OCI-LY1 (cell line): ENCODE results near the gene GARRE1.
"Not testable (repeated sequence)": the region's sequence is repeated elsewhere in the genome, so short reads cannot be mapped to it uniquely, and the experiment has no call there.

Experiments used
- H2AFZ ChIP-seq: fragments of 200-600 bp; sonication (generic), shearing (Covaris generic); 2 replicates; pipeline ENCODE4 v1.6.0; 2014; ENCODE audit warnings: antibody characterized with exemption, mild to moderate bottlenecking, low read length
- H3F3A ChIP-seq: fragments of 200-600 bp; sonication (generic), shearing (Covaris generic); 2 replicates; pipeline ENCODE4 v1.6.0; 2014; ENCODE audit warnings: mild to moderate bottlenecking, antibody characterized with exemption, low read length, moderate library complexity; ENCODE audit not compliant: insufficient read depth
- H3K27ac ChIP-seq: fragments of 200-600 bp; sonication (generic); 2 replicates; pipeline ENCODE4 v1.5.1; 2014; ENCODE audit warnings: low read length, mixed run types, mild to moderate bottlenecking, low read depth; ENCODE audit not compliant: poor library complexity, severe bottlenecking
- H3K27me3 ChIP-seq: fragments of 200-600 bp; sonication (generic); 2 replicates; pipeline ENCODE4 v1.6.0; 2014; ENCODE audit warnings: antibody characterized with exemption, mild to moderate bottlenecking, low read length, moderate library complexity; ENCODE audit not compliant: insufficient read depth
- H3K36me3 ChIP-seq: fragments of 200-600 bp; sonication (generic); 2 replicates; pipeline ENCODE4 v1.6.1; 2014; ENCODE audit warnings: mild to moderate bottlenecking, antibody characterized with exemption, low read length, moderate library complexity, mixed read lengths; ENCODE audit not compliant: insufficient read depth
- H3K4me1 ChIP-seq: fragments of 200-600 bp; sonication (generic); 2 replicates; pipeline ENCODE4 v1.5.1; 2014; ENCODE audit warnings: mild to moderate bottlenecking, low read length, moderate library complexity; ENCODE audit not compliant: insufficient read depth, severe bottlenecking
- H3K4me2 ChIP-seq: fragments of 200-600 bp; sonication (generic), shearing (Covaris generic); 2 replicates; pipeline ENCODE4 v1.6.1; 2014; ENCODE audit warnings: low read length
- H3K4me3 ChIP-seq: fragments of 200-600 bp; sonication (generic); 2 replicates; pipeline ENCODE4 v1.5.1; 2014; ENCODE audit warnings: low read length, low read depth, mild to moderate bottlenecking, mixed read lengths; ENCODE audit not compliant: poor library complexity, severe bottlenecking
- H3K79me2 ChIP-seq: fragments of 200-600 bp; shearing (Covaris generic); 2 replicates; pipeline ENCODE4 v1.6.1; 2016; ENCODE audit warnings: mixed run types, low read length, mixed read lengths; ENCODE audit not compliant: insufficient read depth
- H3K9ac ChIP-seq: fragments of 200-600 bp; sonication (generic), shearing (Covaris generic); 2 replicates; pipeline ENCODE4 v1.6.1; 2014; ENCODE audit warnings: mild to moderate bottlenecking, low read length, mixed read lengths
- H3K9me2 ChIP-seq: fragments of 200-600 bp; sonication (generic), shearing (Covaris generic); 2 replicates; pipeline ENCODE4 v1.6.1; 2014; ENCODE audit warnings: low read depth, mild to moderate bottlenecking, low read length, mixed read lengths
- H3K9me3 ChIP-seq: fragments of 200-600 bp; shearing (Covaris generic); 2 replicates; pipeline ENCODE4 v1.6.1; 2014; ENCODE audit warnings: low read length, mixed read lengths
- H4K20me1 ChIP-seq: fragments of 200-600 bp; sonication (generic), shearing (Covaris generic); 2 replicates; pipeline ENCODE4 v1.6.0; 2016; ENCODE audit warnings: mild to moderate bottlenecking, low read length; ENCODE audit not compliant: insufficient read depth
- CTCF ChIP-seq: fragments of 200-600 bp; sonication (generic), shearing (Covaris generic); IDR thresholded peaks from 2 replicates; pipeline ENCODE4 v1.5.1; 2017; ENCODE audit warnings: mild to moderate bottlenecking, antibody characterized with exemption, low read length, moderate library complexity, mixed read lengths
- EZH2 ChIP-seq: fragments of 200-600 bp; sonication (generic), shearing (Covaris generic); IDR thresholded peaks from 2 replicates; pipeline ENCODE4 v1.8.0; 2017; ENCODE audit warnings: borderline replicate concordance, mixed run types, mild to moderate bottlenecking, antibody characterized with exemption, low read length, moderate library complexity, mixed read lengths

GARRE1 gene

DNA sequence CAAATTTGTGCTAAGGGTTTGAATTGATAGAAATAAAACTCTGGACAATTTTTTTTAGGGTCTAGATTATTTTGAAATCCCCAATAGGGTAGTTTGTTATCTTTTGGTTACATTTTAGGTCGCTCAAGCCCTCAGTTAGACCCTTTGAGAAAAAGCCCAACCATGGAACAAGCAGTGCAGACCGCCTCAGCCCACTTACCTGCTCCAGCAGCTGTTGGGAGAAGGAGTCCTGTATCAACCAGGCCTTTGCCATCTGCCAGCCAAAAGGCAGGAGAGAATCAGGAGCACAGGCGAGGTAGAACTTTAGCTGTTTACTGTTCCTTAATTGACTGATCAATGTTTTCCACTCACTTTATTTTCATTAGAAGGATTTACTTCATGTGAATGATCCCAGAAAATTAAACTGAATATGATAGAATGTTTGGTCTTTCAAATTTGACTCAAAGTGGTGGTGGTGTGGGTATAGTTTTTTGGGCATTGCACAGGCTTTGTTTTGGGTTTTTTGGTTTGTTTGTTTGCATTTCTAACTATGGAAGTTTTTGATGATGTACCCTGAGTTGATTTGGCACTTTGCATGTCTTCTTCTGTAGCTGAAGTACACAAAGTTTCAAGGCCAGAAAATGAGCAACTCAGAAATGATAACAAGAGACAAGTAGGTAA lies 39.2 kb upstream of the GARRE1 start:
- Histone ChIP-seq H4K20me1 (no peaks in the 10 kb centered on the region), H3K9me2 (no peaks in the 10 kb centered on the region), H3F3A (no peaks in the 10 kb centered on the region), H3K4me3 (no peak overlapping the region), H3K27ac (no peak overlapping the region), H3K9me3 (no peaks in the 10 kb centered on the region), H3K27me3 (no peaks in the 10 kb centered on the region), H3K4me2 (no peak overlapping the region), H3K36me3 (peaks cover 65% of the 10 kb centered on the region), H3K4me1 (peaks cover 26% of the 10 kb centered on the region), H3K9ac (no peak overlapping the region), H3K79me2 (no peaks in the 10 kb centered on the region), H2AFZ (no peak overlapping the region)
- TF ChIP-seq EZH2 = no peak
- TF ChIP-seq CTCF = no peak

DNA sequence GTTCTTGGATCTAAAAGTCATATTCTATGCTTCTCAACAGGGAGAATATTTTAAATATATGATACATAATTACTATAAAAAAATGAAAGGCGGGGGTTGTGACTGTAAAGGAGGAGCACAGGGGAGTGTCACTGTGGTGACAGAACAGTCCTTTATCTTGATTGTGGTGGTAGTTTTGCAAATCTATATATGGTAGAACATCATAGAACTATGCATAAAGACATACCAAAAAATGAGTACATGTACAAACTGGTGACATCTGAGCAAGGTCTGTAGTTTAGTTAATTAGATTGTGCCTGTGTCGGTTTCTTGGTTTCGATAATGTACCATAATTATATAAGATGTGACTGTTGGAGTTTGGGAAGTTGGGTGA lies 38.7 kb upstream of the GARRE1 start:
- H3K36me3 ChIP-seq = peaks cover 65% of the 10 kb centered on the region
- H3K9me3 ChIP-seq = no peaks in the 10 kb centered on the region
- no peaks in the 10 kb centered on the region for H4K20me1 ChIP-seq
- H3K9ac ChIP-seq = no peak overlapping the region
- TF ChIP-seq EZH2 (no peak), CTCF (no peak)
- H3K4me2 ChIP-seq = no peak overlapping the region
- H3K4me1 ChIP-seq = peaks cover 26% of the 10 kb centered on the region
- H3K79me2 ChIP-seq = no peaks in the 10 kb centered on the region
- no peaks in the 10 kb centered on the region for H3K9me2 ChIP-seq
- H3K27ac ChIP-seq = no peak overlapping the region
- H3F3A ChIP-seq = no peaks in the 10 kb centered on the region
- no peak overlapping the region for H2AFZ ChIP-seq
- H3K4me3 ChIP-seq = no peak overlapping the region
- no peaks in the 10 kb centered on the region for H3K27me3 ChIP-seq

DNA sequence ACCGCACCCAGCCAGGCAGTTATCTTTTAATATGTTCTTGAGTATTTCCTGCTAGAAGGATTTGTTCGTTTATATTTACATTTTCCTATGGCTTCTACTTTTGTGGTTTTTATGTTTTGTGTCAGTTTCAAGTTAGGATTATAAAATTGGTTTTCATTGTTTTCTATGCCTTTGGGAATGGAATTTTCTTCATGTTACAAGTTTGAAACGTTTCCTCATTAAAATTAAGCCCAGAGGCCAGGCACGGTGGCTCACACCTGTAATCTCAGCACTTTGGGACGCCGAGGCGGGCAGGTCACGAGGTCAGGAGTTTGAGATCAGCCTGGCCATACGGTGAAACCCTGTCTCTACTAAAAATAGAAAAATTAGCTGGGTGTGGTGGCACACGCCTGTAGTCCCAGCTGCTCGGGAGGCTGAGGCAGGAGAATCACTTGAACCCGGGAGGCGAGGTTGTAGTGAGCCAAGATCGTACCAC lies 37.6 kb upstream of the GARRE1 start:
- H4K20me1 ChIP-seq, H3F3A ChIP-seq, H3K4me2 ChIP-seq, H3K9me3 ChIP-seq, H2AFZ ChIP-seq, H3K9me2 ChIP-seq, H3K27me3 ChIP-seq, H3K4me3 ChIP-seq, H3K79me2 ChIP-seq, H3K9ac ChIP-seq: not testable (repeated sequence)
- Histone ChIP-seq H3K36me3 (peaks cover 65% of the 10 kb centered on the region), H3K4me1 (peaks cover 26% of the 10 kb centered on the region), H3K27ac (peak overlapping the region; percentile 20)
